ENCODE measurements around the gene GALNT16.

The GALNT16 gene

GRCh38 chr14:69319911-69320310 lies 60.0 kb downstream of the GALNT16 start:
- no peak for DNase-seq

- DNase-seq, result no peak
These were observed 60.8 kb downstream of the GALNT16 start for GRCh38 chr14:69320581-69321365.

- DNase-seq, result peak in 1 of 2 experiments; percentile 18
These were observed 61.8 kb downstream of the GALNT16 start for GRCh38 chr14:69321601-69322330.

- no peak for DNase-seq
These were observed 63.5 kb downstream of the GALNT16 start for GRCh38 chr14:69323266-69323998.

- no peak for DNase-seq
These were observed 64.0 kb downstream of the GALNT16 start for GRCh38 chr14:69323999-69324282.

GRCh38 chr14:69324341-69324931 lies 64.5 kb downstream of the GALNT16 start:
- no peak for DNase-seq

- no peak for DNase-seq
These were observed 65.1 kb downstream of the GALNT16 start for GRCh38 chr14:69325086-69325485.

GRCh38 chr14:69325646-69326265 lies 65.8 kb downstream of the GALNT16 start:
- no peak for DNase-seq

- DNase-seq, result no peak
These were observed 66.7 kb downstream of the GALNT16 start for GRCh38 chr14:69326611-69327010.

- DNase-seq, result no peak
These were observed 67.5 kb downstream of the GALNT16 start for GRCh38 chr14:69327507-69327906.

GRCh38 chr14:69328317-69328716 lies 68.4 kb downstream of the GALNT16 start:
- no peak for DNase-seq

- peak in 1 of 2 experiments; percentile 39 for DNase-seq
These were observed 68.8 kb downstream of the GALNT16 start for GRCh38 chr14:69328765-69329164.

GRCh38 chr14:69331206-69331605 lies 71.2 kb downstream of the GALNT16 start:
- DNase-seq, result no peak

GRCh38 chr14:69332782-69333395 lies 72.9 kb downstream of the GALNT16 start:
- DNase-seq, result no peak

- DNase-seq, result no peak
These were observed 73.9 kb downstream of the GALNT16 start for GRCh38 chr14:69333791-69334337.

- no peak for DNase-seq
These were observed 74.6 kb downstream of the GALNT16 start for GRCh38 chr14:69334576-69334975.

GRCh38 chr14:69335371-69335771 lies 75.4 kb downstream of the GALNT16 start:
- DNase-seq, result no peak

GRCh38 chr14:69337984-69338383 lies 78.0 kb downstream of the GALNT16 start:
- no peak for DNase-seq

GRCh38 chr14:69339426-69339825 lies 79.5 kb downstream of the GALNT16 start:
- DNase-seq, result no peak

GRCh38 chr14:69342928-69343525 lies 83.1 kb downstream of the GALNT16 start:
- DNase-seq, result no peak

GRCh38 chr14:69344171-69344570 lies 84.2 kb downstream of the GALNT16 start:
- DNase-seq, result no peak

- DNase-seq, result no peak
These were observed 85.4 kb downstream of the GALNT16 start for GRCh38 chr14:69345402-69345801.

All from NCI-H446 (cell line).